Central memory CD4-positive, alpha-beta T cell (primary cell): ENCODE results near the gene NSUN2.

ENCODE experiments used
- DNase-seq: peaks from one replicate; pipeline ENCODE4 v3.0.0; 2022

The NSUN2 gene

GRCh38 chr5:6553972-6554371 is 78.9 kb downstream of the NSUN2 start:
- no peak for DNase-seq

GRCh38 chr5:6552612-6553011 is 80.2 kb downstream of the NSUN2 start:
- DNase-seq = no peak

- DNase-seq = no peak
Observed at GRCh38 chr5:6551955-6552313, 80.9 kb downstream of the NSUN2 start.

- DNase-seq = no peak
Observed at GRCh38 chr5:6551287-6551954, 81.4 kb downstream of the NSUN2 start.

- DNase-seq = no peak
Observed at GRCh38 chr5:6550628-6551027, 82.2 kb downstream of the NSUN2 start.
